ENCODE results near the gene SHE.

The SHE gene

DNA sequence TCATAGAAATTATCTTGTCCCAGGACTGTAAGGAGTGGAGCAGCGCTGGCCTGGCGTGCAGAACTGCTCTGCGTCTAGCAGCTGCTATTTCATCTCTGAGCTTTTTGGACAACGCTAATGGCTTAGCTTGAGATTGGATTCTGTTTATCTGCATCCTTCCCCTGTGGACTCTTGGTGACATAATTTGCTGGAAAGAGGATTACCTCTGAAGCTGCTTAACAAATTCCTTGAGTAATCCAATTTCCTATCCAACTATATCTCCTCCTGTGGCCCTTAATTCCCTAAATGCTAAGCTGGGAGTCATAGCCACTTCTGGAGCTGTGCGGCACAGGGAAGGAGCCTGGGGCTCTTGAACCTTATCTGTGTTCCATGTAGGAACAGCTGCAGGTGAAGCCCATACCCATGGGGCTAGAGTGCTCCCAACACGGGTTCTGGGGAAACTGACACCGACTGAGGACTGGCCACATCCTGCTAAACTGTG, 53.8 kb downstream of the SHE start:
- DNase-seq (ENCODE audit: low read depth, low spot score): no peak

DNA sequence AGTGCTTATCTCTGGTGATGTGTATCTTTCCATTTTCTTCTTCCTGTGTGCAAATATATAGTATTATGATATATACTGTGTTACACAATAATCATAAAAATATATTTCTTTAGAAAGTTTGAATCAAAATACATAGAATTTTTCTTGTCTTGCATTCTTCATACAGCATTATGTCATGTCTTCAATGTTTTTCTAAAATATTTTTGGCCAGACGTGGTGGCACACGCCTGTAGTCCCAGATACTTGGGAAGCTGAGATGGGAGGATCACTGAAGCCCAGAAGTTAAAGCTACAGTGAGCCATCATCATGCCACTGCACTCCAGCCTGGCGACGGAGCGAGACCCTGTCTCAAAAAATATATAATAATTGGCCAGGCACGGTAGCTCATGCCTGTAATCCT, 55.4 kb downstream of the SHE start:
- no peak for DNase-seq (ENCODE audit: low read depth, low spot score)

DNA sequence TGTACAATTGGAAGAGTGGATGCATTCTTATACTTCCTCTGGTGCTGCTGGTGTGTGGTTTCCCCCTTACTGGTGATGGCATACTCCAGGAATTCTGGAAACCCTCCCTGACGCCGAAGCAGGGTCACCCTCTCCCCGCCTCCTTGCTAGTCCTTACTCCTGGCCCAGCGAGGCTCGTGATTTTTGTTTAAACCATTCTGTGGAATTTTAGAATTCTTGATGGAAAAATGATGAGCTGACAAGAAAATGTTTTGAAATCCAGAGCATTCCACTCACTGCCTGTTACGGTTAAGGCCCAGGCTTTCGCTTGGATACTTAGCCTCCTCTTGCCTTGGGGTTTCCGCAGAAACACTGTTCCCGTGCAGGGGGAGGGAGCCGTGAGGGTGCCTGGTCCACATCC, 55.9 kb downstream of the SHE start:
- DNase-seq (ENCODE audit: low read depth, low spot score): no peak

- DNase-seq (ENCODE audit: low read depth, low spot score): no peak
These were observed 57.2 kb downstream of the SHE start for GRCh38 chr1:154445040-154445472.

DNA sequence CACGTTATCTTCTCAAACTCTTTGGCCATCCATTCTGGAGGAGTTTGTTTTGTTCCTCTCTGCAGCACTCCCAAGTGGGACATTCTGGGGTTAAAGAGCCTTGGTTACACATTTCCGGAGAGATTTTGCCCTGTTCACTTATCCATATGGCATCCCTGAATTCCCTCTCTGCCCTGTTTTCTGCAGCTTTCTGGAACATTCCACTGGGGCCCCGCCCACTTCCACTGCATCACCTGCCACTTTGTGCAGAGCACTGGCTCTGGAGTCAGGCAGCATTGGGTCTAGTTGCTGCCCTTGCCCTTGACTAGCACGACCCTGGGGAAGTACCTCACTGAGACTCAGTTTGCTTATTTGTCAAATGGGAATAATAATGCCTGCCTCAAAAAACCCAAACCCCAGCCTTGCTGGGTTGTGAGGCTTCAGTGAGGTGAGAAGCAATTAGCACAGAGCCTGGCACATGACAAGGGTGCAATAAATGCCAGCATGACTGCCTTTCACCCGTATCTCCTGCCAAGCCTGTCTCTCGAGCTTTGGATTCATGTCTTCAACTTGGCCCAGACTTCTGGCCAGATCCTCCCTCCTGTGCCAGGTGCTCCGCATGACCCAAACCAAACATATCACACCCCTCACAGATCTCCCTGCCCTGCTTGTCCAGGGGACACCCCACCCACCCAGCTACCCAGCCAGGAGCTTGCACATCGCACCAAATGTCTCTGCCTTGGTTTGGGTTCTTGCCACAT, 58.8 kb downstream of the SHE start:
- no peak for DNase-seq (ENCODE audit: low read depth, low spot score)

DNA sequence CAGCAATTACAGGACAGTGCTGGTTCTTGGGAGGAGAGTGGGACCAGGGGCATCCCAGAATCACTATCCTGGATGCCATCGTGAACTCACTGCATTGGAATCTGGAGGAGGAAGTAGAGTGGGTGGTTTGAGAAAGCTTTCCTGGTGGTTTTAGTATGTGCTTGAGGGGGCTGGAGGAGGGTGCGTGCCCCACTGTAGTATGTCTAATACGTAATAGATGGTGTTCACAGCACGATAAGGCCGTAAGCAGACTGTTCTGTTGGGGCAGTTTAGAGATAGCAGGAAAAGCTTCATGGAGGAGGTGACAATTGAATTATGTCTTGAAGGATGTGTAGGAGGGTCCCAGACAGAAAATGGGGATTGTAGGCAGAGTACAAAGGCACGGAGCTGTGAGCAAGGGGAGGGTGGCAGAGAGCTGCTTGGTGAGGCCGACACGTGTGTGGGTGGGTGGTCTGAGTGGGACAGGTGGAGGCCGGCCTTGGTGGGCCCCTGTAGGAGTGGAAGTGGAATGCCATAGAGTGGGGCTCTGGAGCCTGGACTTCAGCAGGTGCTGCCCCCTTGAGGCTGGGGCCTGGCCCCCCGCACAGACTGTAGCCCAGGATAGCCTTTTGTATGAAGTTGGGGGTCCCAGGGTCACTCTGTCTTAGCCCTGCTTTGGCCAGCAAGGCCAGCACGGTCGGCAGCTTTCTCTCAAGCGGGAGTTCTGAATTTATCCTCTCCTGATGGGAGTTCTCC, 60.0 kb downstream of the SHE start:
- no peak for DNase-seq (ENCODE audit: low read depth, low spot score)

GRCh38 chr1:154441241-154441888, 60.8 kb downstream of the SHE start:
- no peak for DNase-seq (ENCODE audit: low read depth, low spot score)

GRCh38 chr1:154440036-154440804, 62.0 kb downstream of the SHE start:
- DNase-seq (ENCODE audit: low read depth, low spot score): no peak

GRCh38 chr1:154436433-154436832, 65.8 kb downstream of the SHE start:
- no peak for DNase-seq (ENCODE audit: low read depth, low spot score)

GRCh38 chr1:154435599-154436200, 66.5 kb downstream of the SHE start:
- DNase-seq (ENCODE audit: low read depth, low spot score): no peak

- DNase-seq (ENCODE audit: low read depth, low spot score): no peak
These were observed 67.7 kb downstream of the SHE start for GRCh38 chr1:154434346-154435085.

GRCh38 chr1:154433161-154433764, 68.9 kb downstream of the SHE start:
- no peak for DNase-seq (ENCODE audit: low read depth, low spot score)

DNA sequence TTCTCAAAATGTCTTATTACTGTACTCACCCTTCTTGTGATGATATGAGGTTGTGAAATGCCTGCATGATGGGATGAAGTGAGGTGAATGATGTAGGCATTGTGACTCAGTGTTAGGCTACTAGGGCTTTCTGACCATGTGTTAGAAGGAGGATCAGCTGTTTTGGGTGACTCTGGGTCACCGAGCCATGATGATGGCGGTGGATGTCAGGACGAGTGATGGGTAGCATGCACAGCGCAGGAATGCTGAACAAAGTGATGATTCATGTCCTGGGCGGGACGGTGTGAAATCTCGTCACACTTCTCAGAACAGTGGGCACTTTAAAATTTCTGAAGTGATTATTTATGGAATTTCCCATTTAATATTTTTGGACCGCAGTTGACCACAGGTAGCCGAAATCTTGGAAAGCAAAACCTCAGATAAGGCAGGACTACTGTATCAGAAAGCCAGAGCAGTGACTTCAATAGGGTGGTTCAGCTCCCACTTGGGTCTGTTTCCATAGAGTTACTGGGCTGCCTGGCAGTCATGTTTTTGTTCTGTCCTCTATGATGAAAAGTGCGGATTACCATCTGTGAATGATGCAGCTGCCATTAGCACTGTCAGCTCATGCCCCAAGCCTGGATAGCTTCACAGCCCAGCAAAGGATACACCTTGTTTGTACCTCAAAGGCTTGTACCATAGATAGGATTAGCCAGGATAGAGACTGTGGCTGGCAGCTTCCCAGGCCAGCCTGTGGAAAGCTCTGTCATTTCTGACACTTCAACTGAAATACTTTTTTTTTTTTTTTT, 70.4 kb downstream of the SHE start:
- DNase-seq (ENCODE audit: low read depth, low spot score): no peak

GRCh38 chr1:154430903-154431302, 71.3 kb downstream of the SHE start:
- DNase-seq (ENCODE audit: low read depth, low spot score): no peak

- DNase-seq (ENCODE audit: low read depth, low spot score): no peak
These were observed 72.2 kb downstream of the SHE start for GRCh38 chr1:154429841-154430611.
